ENCODE measurements around the gene NEO1.

The NEO1 gene

DNA sequence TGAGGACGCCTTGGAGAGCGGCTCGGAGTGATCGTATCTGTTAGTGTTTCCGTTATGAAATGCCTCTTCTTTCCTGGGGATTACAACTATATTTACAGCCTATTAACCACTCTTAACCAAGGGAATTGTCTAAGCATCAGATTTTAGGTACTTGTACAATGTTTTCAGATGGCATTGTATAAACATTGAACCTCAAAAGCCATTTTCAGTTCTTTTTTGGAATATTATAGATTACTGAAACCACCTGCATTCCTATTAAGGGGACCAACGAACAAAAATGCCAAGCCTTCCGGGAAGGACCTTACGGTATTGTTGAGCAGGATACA is 1.1 kb downstream of the NEO1 start:
- H3K27ac ChIP-seq = peak overlapping the region; percentile 42; the same call in 1 of the 2 replicates
- no peaks in the 10 kb centered on the region for H3K27me3 ChIP-seq (ENCODE audit: insufficient read depth, low read depth)
- peak overlapping the region; percentile 92 for H3K4me2 ChIP-seq

DNA sequence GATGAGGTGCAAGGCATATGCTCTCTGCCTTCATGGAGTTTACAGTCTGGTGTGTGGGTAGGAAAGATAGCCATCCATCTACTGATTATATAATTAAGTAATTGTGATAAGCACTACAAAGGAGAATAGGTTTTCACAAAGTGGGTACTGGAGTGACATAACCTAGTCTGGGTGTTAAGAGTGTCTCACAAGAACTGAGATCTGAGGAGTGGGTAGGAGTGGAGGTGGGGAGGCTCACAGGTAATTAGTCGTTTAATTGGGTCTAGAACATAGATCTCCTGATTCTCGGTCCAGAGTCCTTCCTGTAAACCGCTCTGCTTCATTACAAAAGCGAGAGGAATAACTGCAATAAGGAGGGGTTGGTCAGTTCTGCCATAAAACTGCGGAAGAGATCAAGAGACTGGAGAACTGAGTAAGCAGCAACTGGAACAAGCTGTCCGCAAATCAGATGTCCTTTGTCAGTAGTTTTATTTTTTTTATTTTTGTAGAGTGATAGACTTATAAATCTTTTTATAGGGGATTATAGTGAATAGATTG is 2.2 kb downstream of the NEO1 start:
- H3K4me3 ChIP-seq (IDR thresholded peaks at IDR 0.05; ENCODE audit: insufficient read depth, low read depth, low read length) = no peak overlapping the region

More for the DNA sequence above, 1.1 kb downstream of the NEO1 start:
- peak overlapping the region; percentile 75 for H2AFZ ChIP-seq (ENCODE audit: low read depth)
- no peak overlapping the region for H3K4me3 ChIP-seq (IDR thresholded peaks at IDR 0.05; ENCODE audit: insufficient read depth, low read depth, low read length)
- peak overlapping the region; percentile 35; the same call in 1 of the 2 replicates for H3K9ac ChIP-seq
- peaks cover 15% of the 10 kb centered on the region for H3K4me1 ChIP-seq (ENCODE audit: low read depth, poor library complexity, severe bottlenecking)
- no peaks in the 10 kb centered on the region for H3K36me3 ChIP-seq (ENCODE audit: insufficient read depth)
- no peaks in the 10 kb centered on the region for H3K79me2 ChIP-seq (ENCODE audit: insufficient read depth, low read depth)
- TF ChIP-seq, protein P1, sequence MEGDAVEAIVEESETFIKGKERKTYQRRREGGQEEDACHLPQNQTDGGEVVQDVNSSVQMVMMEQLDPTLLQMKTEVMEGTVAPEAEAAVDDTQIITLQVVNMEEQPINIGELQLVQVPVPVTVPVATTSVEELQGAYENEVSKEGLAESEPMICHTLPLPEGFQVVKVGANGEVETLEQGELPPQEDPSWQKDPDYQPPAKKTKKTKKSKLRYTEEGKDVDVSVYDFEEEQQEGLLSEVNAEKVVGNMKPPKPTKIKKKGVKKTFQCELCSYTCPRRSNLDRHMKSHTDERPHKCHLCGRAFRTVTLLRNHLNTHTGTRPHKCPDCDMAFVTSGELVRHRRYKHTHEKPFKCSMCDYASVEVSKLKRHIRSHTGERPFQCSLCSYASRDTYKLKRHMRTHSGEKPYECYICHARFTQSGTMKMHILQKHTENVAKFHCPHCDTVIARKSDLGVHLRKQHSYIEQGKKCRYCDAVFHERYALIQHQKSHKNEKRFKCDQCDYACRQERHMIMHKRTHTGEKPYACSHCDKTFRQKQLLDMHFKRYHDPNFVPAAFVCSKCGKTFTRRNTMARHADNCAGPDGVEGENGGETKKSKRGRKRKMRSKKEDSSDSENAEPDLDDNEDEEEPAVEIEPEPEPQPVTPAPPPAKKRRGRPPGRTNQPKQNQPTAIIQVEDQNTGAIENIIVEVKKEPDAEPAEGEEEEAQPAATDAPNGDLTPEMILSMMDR (conservative IDR thresholded peaks at IDR 0.05; ENCODE audit: low read depth, low read length) = no peak
- H4K20me1 ChIP-seq (ENCODE audit: insufficient read depth) = no peaks in the 10 kb centered on the region

DNA sequence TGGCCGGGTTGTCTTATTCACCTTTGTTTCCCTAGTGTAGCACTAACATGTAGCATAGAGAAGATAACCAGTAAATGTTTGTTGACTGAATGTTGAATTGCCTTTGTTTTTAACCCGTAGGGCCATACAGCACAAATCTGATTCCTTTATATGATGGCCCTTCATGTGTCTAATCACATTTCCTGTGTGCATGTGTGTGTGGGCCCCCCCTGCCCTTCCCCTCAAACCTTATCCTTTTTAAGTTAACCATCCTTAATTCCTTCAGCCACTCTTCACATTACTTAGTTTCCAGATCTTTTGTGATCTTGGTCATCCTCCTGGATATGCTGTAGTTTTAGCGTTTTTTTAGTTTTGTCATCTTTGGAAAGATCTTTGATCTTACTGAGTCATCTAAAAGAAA is 4.2 kb downstream of the NEO1 start:
- Histone ChIP-seq H3K27ac (no peak overlapping the region), H3K4me2 (no peak overlapping the region), H3K79me2 (ENCODE audit: insufficient read depth, low read depth) (no peaks in the 10 kb centered on the region), H3K9ac (no peak overlapping the region), H3K36me3 (ENCODE audit: insufficient read depth) (no peaks in the 10 kb centered on the region), H4K20me1 (ENCODE audit: insufficient read depth) (no peaks in the 10 kb centered on the region), H2AFZ (ENCODE audit: low read depth) (no peak overlapping the region), H3K27me3 (ENCODE audit: insufficient read depth, low read depth) (no peaks in the 10 kb centered on the region), H3K4me3 (IDR thresholded peaks at IDR 0.05; ENCODE audit: insufficient read depth, low read depth, low read length) (no peak overlapping the region), H3K4me1 (ENCODE audit: low read depth, poor library complexity, severe bottlenecking) (peaks cover 7% of the 10 kb centered on the region)
- TF ChIP-seq, protein P1 (conservative IDR thresholded peaks at IDR 0.05; ENCODE audit: low read depth, low read length) = no peak

More for the DNA sequence above, 2.2 kb downstream of the NEO1 start:
- no peaks in the 10 kb centered on the region for H3K79me2 ChIP-seq (ENCODE audit: insufficient read depth, low read depth)
- no peak overlapping the region for H2AFZ ChIP-seq (ENCODE audit: low read depth)
- H4K20me1 ChIP-seq (ENCODE audit: insufficient read depth) = no peaks in the 10 kb centered on the region
- H3K36me3 ChIP-seq (ENCODE audit: insufficient read depth) = no peaks in the 10 kb centered on the region
- TF ChIP-seq, protein P1 (conservative IDR thresholded peaks at IDR 0.05; ENCODE audit: low read depth, low read length) = no peak
- peak overlapping the region; percentile 92 for H3K4me2 ChIP-seq
- no peak overlapping the region for H3K27ac ChIP-seq
- H3K9ac ChIP-seq = no peak overlapping the region
- H3K27me3 ChIP-seq (ENCODE audit: insufficient read depth, low read depth) = no peaks in the 10 kb centered on the region
- peaks cover 15% of the 10 kb centered on the region for H3K4me1 ChIP-seq (ENCODE audit: low read depth, poor library complexity, severe bottlenecking)

DNA sequence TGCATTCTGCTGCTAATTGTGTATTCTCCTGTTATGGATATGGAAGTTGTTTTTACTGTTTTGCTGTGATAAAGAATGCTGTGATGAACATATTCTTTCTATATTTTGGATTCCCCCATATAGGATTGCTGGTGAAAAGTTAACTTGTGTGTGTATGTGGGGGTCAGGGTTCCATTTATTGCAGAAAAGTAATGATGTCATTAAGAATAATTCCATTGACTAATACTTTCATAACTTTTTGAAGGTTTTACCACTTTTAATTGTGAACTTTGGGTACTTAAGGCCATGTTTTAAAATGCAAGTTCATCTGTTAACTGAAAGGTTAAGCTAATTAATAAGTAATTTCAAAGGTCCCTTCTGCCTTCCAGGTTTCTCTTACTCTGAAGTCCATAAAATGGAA is 6.2 kb downstream of the NEO1 start:
- H3K4me3 ChIP-seq (IDR thresholded peaks at IDR 0.05; ENCODE audit: insufficient read depth, low read depth, low read length) = no peak overlapping the region
- H3K79me2 ChIP-seq (ENCODE audit: insufficient read depth, low read depth) = no peaks in the 10 kb centered on the region
- TF ChIP-seq, protein P1 (conservative IDR thresholded peaks at IDR 0.05; ENCODE audit: low read depth, low read length) = no peak
- H2AFZ ChIP-seq (ENCODE audit: low read depth) = no peak overlapping the region
- no peak overlapping the region for H3K9ac ChIP-seq
- no peaks in the 10 kb centered on the region for H3K36me3 ChIP-seq (ENCODE audit: insufficient read depth)
- H4K20me1 ChIP-seq (ENCODE audit: insufficient read depth) = no peaks in the 10 kb centered on the region
- peaks cover 7% of the 10 kb centered on the region for H3K4me1 ChIP-seq (ENCODE audit: low read depth, poor library complexity, severe bottlenecking)
- no peak overlapping the region for H3K27ac ChIP-seq
- H3K4me2 ChIP-seq = no peak overlapping the region
- H3K27me3 ChIP-seq (ENCODE audit: insufficient read depth, low read depth) = no peaks in the 10 kb centered on the region
